Panc1 (cell line): Measurements from ENCODE around the gene CTXN1.

Experiments used
- CTCF ChIP-seq: fragments of 450-650 bp; IDR thresholded peaks from 2 replicates; pipeline ENCODE4 v1.5.1; 2017; ENCODE audit warnings: mild to moderate bottlenecking
- POLR2AphosphoS5 ChIP-seq: IDR thresholded peaks from 2 replicates; pipeline ENCODE4 v1.6.1; 2012; ENCODE audit warnings: mild to moderate bottlenecking, low read depth, low read length, moderate library complexity
- REST ChIP-seq, 2 experiments: IDR thresholded peaks; 2 replicates each; pipeline ENCODE4 v1.6.1; 2011 to 2012; ENCODE audit warnings: low read depth in 2 of 2, control low read depth in 1 of 2, low read length in 1 of 2, mild to moderate bottlenecking in 1 of 2, moderate library complexity in 1 of 2; ENCODE audit not compliant: insufficient read depth in 1 of 2
- SIN3A ChIP-seq: IDR thresholded peaks from 2 replicates; pipeline ENCODE4 v1.6.1; 2012; ENCODE audit warnings: low read depth, mild to moderate bottlenecking, low read length, moderate library complexity, borderline replicate concordance; ENCODE audit not compliant: insufficient read depth
- TCF7L2 ChIP-seq: IDR thresholded peaks from 2 replicates; pipeline ENCODE4 v1.6.1; 2011; ENCODE audit warnings: mild to moderate bottlenecking, low read depth, low read length, inconsistent platforms

- TF ChIP-seq CTCF = no peak
- TF ChIP-seq REST (IDR thresholded peaks at IDR 0.05; ENCODE audit: insufficient read depth in 1 of 2, low read depth in 2 of 2, low read length in 1 of 2) = no peak
- no peak for TF ChIP-seq POLR2AphosphoS5
- TF ChIP-seq SIN3A = no peak
- no peak for TF ChIP-seq TCF7L2
These were observed 6.5 kb upstream of the CTXN1 start for GRCh38 chr19:7932276-7932929.
